ENCODE measurements around the gene TIMM44. TPM values are rescaled to one million over a fixed set of nuclear protein-coding genes. Genes with fewer than 3 reads are reported as not detected.

Gene TIMM44
- polyA plus RNA-seq, 2 donors: 42.1 to 53.4 TPM

DNA sequence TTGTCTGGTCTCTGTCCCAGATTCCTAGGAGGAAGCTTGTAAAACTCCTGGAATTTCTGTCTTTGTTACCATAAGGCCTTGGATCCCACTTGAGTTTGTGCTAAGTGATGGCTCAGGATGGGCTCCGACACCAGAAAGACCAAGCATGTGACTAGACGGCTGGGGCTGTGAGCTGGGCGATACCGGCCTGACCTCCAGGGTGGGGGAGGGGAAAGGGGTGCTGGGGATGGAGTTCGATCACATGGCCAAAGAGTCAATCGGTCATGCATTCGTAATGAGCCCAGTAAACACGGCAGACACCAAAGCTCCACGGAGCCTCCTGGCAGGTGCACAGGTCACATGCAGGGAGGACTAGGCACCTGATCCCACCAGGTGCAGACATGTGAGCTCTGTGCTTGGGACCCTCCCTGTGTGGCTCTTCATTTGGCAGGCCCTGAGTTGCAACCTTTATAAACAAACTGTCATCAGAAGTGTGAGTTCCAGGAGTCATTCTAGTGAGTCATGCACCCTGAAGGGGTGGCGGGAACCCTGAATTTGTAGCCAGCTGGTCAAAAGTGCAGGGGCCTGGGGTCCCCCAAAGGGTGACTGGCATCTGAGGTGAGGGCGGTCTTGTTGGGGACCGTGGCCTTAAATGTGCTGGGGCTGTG lies 34.8 kb upstream of the TIMM44 start:
- 75 to 79% methylated on average over 12 of the region's 12 CpGs for WGBS, 2 donors
- Histone ChIP-seq H3K27me3 (ENCODE audit: control insufficient read depth in 1 of 2, insufficient read depth in 2 of 2, low read length in 2 of 2) (no peaks in the 10 kb centered on the region), H3K36me3 (ENCODE audit: control insufficient read depth in 2 of 2, insufficient read depth in 2 of 2, low read length in 1 of 2) (peaks cover 22 to 65% of the 10 kb centered on the region in 2 donors), H3K4me3 (ENCODE audit: low read depth in 1 of 2, low read length in 2 of 2) (no peak overlapping the region), H3K9me3 (ENCODE audit: control insufficient read depth in 2 of 2, insufficient read depth in 1 of 2, low read depth in 1 of 2, low read length in 1 of 2) (no peaks in the 10 kb centered on the region), H3K27ac (ENCODE audit: low read depth in 2 of 2, low read length in 1 of 2) (no peak overlapping the region), H3K4me1 (ENCODE audit: control insufficient read depth in 2 of 2, insufficient read depth in 2 of 2, low read length in 1 of 2) (no peaks in the 10 kb centered on the region)

DNA sequence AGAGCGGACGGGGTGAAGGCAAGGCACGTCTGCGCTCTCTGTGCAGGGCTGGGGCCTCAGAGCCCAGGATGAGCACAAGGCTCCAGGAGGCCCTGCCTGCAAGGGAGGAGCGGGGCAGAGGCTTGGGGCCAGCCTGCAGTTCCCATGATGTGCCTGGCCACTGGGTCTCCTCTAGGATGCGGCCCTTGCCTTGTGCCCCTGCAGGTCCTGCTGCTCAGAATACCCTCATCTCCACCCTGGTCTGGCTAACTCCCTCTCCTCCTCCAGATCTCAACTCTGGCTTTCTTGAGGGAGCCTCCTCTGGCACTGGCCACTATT lies 34.2 kb upstream of the TIMM44 start:
- Histone ChIP-seq H3K9me3 (ENCODE audit: control insufficient read depth in 2 of 2, insufficient read depth in 1 of 2, low read depth in 1 of 2, low read length in 1 of 2) (no peaks in the 10 kb centered on the region), H3K27ac (ENCODE audit: low read depth in 2 of 2, low read length in 1 of 2) (no peak overlapping the region), H3K36me3 (ENCODE audit: control insufficient read depth in 2 of 2, insufficient read depth in 2 of 2, low read length in 1 of 2) (peaks cover 22 to 59% of the 10 kb centered on the region in 2 donors), H3K27me3 (ENCODE audit: control insufficient read depth in 1 of 2, insufficient read depth in 2 of 2, low read length in 2 of 2) (no peaks in the 10 kb centered on the region), H3K4me3 (ENCODE audit: low read depth in 1 of 2, low read length in 2 of 2) (no peak overlapping the region), H3K4me1 (ENCODE audit: control insufficient read depth in 2 of 2, insufficient read depth in 2 of 2, low read length in 1 of 2) (no peaks in the 10 kb centered on the region)
- WGBS, 2 donors: 94 to 96% methylated on average over 6 of the region's 6 CpGs

DNA sequence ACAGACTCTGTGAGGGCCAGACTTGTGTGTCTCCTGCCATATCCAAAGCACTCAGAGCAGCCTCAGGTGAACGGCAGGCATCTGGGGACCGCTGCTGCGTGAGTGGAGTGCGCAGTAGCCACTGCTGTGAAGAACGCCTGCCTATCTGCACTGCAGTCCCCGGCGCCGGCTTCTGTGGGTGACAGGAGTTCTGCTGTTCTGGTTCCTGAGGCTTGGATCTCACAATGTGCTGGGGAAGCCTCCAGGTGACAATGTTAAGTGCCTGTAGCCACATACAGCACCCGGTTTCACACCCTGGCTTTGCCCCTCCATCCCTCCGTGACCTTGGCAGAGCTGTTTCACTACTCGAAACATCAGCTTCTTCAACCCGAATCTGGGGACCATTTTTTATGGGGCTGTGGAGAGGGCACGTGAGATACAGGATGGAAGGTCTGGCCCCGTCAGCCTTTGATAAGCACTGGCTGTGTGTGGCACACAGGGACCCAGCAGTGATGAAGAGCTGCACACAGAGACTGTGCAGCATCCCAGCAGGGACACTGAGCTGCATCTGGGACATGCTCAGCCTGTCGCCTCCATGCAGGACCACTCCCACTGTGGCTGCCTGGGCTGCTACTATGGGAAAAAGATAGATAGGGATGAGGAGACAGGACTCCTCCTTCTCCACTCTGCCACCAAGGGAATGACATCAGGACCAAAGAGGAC lies 33.7 kb upstream of the TIMM44 start:
- no peak overlapping the region for H3K4me3 ChIP-seq (ENCODE audit: low read depth in 1 of 2, low read length in 2 of 2)
- H3K36me3 ChIP-seq (ENCODE audit: control insufficient read depth in 2 of 2, insufficient read depth in 2 of 2, low read length in 1 of 2): peaks cover 22 to 59% of the 10 kb centered on the region in 2 donors
- H3K27ac ChIP-seq (ENCODE audit: low read depth in 2 of 2, low read length in 1 of 2): no peak overlapping the region
- H3K27me3 ChIP-seq (ENCODE audit: control insufficient read depth in 1 of 2, insufficient read depth in 2 of 2, low read length in 2 of 2): no peaks in the 10 kb centered on the region
- H3K9me3 ChIP-seq (ENCODE audit: control insufficient read depth in 2 of 2, insufficient read depth in 1 of 2, low read depth in 1 of 2, low read length in 1 of 2): no peaks in the 10 kb centered on the region
- peaks cover 0 to 1% of the 10 kb centered on the region in 2 donors for H3K4me1 ChIP-seq (ENCODE audit: control insufficient read depth in 2 of 2, insufficient read depth in 2 of 2, low read length in 1 of 2)
- 97% methylated on average over 15 of the region's 15 CpGs for WGBS, 2 donors

DNA sequence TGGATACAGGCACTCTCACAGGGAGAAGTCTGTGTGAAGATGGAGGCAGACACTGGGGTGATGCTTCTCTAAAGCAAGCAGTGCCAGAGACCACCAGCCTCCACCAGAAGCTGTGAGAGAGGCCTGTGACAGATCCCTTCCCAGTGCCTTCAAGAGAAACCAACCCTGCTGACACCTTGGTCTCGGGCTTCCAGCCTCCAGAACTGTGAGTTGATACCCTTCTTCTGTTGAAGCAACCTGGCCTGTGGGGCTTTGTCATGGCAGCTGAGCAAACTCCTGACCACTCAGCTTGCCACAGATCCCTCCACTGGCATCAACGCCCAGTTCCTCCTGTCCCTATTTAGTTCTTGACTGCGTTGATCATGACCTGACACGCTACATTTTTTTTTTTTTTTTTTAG lies 33.0 kb upstream of the TIMM44 start:
- H3K4me3 ChIP-seq (ENCODE audit: low read depth in 1 of 2, low read length in 2 of 2): no peak overlapping the region
- peaks cover 22 to 59% of the 10 kb centered on the region in 2 donors for H3K36me3 ChIP-seq (ENCODE audit: control insufficient read depth in 2 of 2, insufficient read depth in 2 of 2, low read length in 1 of 2)
- peaks cover 0 to 2% of the 10 kb centered on the region in 2 donors for H3K4me1 ChIP-seq (ENCODE audit: control insufficient read depth in 2 of 2, insufficient read depth in 2 of 2, low read length in 1 of 2)
- 83 to 84% methylated on average over 4 of the region's 4 CpGs for WGBS, 2 donors
- no peaks in the 10 kb centered on the region for H3K27me3 ChIP-seq (ENCODE audit: control insufficient read depth in 1 of 2, insufficient read depth in 2 of 2, low read length in 2 of 2)
- H3K27ac ChIP-seq (ENCODE audit: low read depth in 2 of 2, low read length in 1 of 2): no peak overlapping the region
- no peaks in the 10 kb centered on the region for H3K9me3 ChIP-seq (ENCODE audit: control insufficient read depth in 2 of 2, insufficient read depth in 1 of 2, low read depth in 1 of 2, low read length in 1 of 2)

DNA sequence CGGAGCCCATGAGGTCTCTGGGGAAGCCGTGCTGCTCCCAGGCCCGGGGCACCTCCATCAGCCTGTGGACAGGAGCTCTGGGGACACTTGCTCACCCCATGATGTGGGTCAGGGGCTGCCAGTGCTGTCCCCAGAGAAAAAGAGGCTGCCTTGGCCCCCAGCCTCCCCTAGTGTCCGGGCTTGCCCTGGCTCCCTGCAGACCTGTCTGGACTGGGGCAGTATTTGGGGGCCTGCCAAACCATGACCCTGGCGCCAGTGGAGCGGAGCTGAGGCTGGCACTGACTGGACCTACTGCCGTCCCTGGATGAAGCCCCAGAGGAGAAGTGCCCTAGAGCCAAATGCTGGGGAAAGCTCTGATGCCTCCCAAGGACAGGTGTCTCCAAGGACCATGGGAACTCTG lies 31.6 kb upstream of the TIMM44 start:
- WGBS, 2 donors: 67 to 74% methylated on average over 7 of the region's 7 CpGs
- H3K4me1 ChIP-seq (ENCODE audit: control insufficient read depth in 2 of 2, insufficient read depth in 2 of 2, low read length in 1 of 2): peaks cover 0 to 2% of the 10 kb centered on the region in 2 donors

DNA sequence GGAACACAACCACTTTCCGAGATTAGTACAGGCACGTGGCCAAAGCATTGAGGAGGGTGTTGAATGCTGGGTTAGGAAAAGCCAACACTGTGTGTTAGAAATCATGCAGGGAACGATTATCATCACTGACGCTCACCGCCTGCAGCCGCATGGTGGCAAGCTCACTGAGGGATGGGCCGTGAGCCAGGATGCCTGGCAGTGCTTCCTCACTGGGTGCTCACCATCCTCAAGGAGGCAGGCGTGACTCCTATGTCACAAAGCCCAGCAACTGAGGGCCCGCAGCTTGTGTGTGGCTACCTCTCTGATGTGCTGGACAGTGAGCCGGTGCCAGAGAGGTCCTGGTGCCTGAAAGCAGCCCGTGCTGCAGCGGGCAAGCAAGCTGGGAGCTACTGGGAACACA lies 30.4 kb upstream of the TIMM44 start:
- Histone ChIP-seq H3K4me3 (ENCODE audit: low read depth in 1 of 2, low read length in 2 of 2) (no peak overlapping the region), H3K9me3 (ENCODE audit: control insufficient read depth in 2 of 2, insufficient read depth in 1 of 2, low read depth in 1 of 2, low read length in 1 of 2) (no peaks in the 10 kb centered on the region), H3K27me3 (ENCODE audit: control insufficient read depth in 1 of 2, insufficient read depth in 2 of 2, low read length in 2 of 2) (no peaks in the 10 kb centered on the region), H3K4me1 (ENCODE audit: control insufficient read depth in 2 of 2, insufficient read depth in 2 of 2, low read length in 1 of 2) (peaks cover 0 to 4% of the 10 kb centered on the region in 2 donors), H3K27ac (ENCODE audit: low read depth in 2 of 2, low read length in 1 of 2) (no peak overlapping the region), H3K36me3 (ENCODE audit: control insufficient read depth in 2 of 2, insufficient read depth in 2 of 2, low read length in 1 of 2) (peaks cover 6 to 43% of the 10 kb centered on the region in 2 donors)
- WGBS, 2 donors: 89 to 91% methylated on average over 12 of the region's 12 CpGs

More for the DNA sequence above, 31.6 kb upstream of the TIMM44 start:
- no peaks in the 10 kb centered on the region for H3K9me3 ChIP-seq (ENCODE audit: control insufficient read depth in 2 of 2, insufficient read depth in 1 of 2, low read depth in 1 of 2, low read length in 1 of 2)
- H3K27ac ChIP-seq (ENCODE audit: low read depth in 2 of 2, low read length in 1 of 2): no peak overlapping the region
- no peaks in the 10 kb centered on the region for H3K27me3 ChIP-seq (ENCODE audit: control insufficient read depth in 1 of 2, insufficient read depth in 2 of 2, low read length in 2 of 2)
- peaks cover 13 to 49% of the 10 kb centered on the region in 2 donors for H3K36me3 ChIP-seq (ENCODE audit: control insufficient read depth in 2 of 2, insufficient read depth in 2 of 2, low read length in 1 of 2)
- no peak overlapping the region for H3K4me3 ChIP-seq (ENCODE audit: low read depth in 1 of 2, low read length in 2 of 2)

- H3K9me3 ChIP-seq (ENCODE audit: control insufficient read depth in 2 of 2, insufficient read depth in 1 of 2, low read depth in 1 of 2, low read length in 1 of 2): no peaks in the 10 kb centered on the region
Observed at GRCh38 chr19:7971553-7972520, 28.4 kb upstream of the TIMM44 start.

DNA sequence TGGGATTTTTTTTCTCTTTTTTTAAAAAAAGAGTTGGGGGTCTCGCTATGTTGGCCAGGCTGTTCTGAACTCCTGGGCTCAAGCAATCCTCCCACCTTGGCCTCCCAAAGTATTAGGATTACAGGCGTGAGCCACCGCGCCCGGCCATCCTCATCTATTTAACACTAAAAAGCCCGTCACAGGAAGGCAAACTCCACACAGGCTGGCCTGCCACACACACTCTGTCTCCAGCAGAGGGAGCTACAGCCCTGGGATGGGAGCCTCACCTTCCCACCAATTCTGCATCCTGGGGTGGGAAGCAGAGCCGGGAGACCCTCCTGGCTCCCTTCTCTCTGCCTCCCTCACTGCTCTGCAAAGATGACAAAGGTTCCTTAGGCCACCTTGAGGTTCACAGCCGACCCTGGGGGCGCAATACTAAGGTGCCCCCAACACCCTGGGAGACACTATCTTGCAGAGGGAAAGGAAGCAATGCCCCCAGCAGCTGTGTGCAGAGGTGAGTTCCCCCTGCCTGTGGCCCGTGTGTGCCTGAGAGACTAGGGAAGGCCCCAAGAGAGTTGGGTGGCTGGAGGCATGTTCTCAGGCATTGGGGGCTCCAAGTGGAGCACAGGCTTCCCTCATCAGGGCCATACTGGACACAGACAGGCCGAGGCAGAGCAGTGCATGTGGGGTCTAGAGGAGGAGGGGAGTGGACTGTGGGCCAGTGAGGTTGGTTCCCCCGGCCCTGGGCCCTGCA lies 27.4 kb upstream of the TIMM44 start:
- no peaks in the 10 kb centered on the region for H3K9me3 ChIP-seq (ENCODE audit: control insufficient read depth in 2 of 2, insufficient read depth in 1 of 2, low read depth in 1 of 2, low read length in 1 of 2)
- no peaks in the 10 kb centered on the region for H3K27me3 ChIP-seq (ENCODE audit: control insufficient read depth in 1 of 2, insufficient read depth in 2 of 2, low read length in 2 of 2)
- H3K36me3 ChIP-seq (ENCODE audit: control insufficient read depth in 2 of 2, insufficient read depth in 2 of 2, low read length in 1 of 2): peaks cover 10 to 50% of the 10 kb centered on the region in 2 donors
- 73 to 74% methylated on average over 11 to 12 of the region's 12 CpGs for WGBS, 2 donors
- no peak overlapping the region for H3K27ac ChIP-seq (ENCODE audit: low read depth in 2 of 2, low read length in 1 of 2)
- no peak overlapping the region for H3K4me3 ChIP-seq (ENCODE audit: low read depth in 1 of 2, low read length in 2 of 2)
- peaks cover 0 to 4% of the 10 kb centered on the region in 2 donors for H3K4me1 ChIP-seq (ENCODE audit: control insufficient read depth in 2 of 2, insufficient read depth in 2 of 2, low read length in 1 of 2)

More at GRCh38 chr19:7971553-7972520, 28.4 kb upstream of the TIMM44 start:
- Histone ChIP-seq H3K36me3 (ENCODE audit: control insufficient read depth in 2 of 2, insufficient read depth in 2 of 2, low read length in 1 of 2) (peaks cover 8 to 47% of the 10 kb centered on the region in 2 donors), H3K4me1 (ENCODE audit: control insufficient read depth in 2 of 2, insufficient read depth in 2 of 2, low read length in 1 of 2) (peaks cover 0 to 4% of the 10 kb centered on the region in 2 donors), H3K4me3 (ENCODE audit: low read depth in 1 of 2, low read length in 2 of 2) (no peak overlapping the region), H3K27me3 (ENCODE audit: control insufficient read depth in 1 of 2, insufficient read depth in 2 of 2, low read length in 2 of 2) (no peaks in the 10 kb centered on the region), H3K27ac (ENCODE audit: low read depth in 2 of 2, low read length in 1 of 2) (no peak overlapping the region)
- 85 to 90% methylated on average over 33 to 35 of the region's 35 CpGs for WGBS, 2 donors

DNA sequence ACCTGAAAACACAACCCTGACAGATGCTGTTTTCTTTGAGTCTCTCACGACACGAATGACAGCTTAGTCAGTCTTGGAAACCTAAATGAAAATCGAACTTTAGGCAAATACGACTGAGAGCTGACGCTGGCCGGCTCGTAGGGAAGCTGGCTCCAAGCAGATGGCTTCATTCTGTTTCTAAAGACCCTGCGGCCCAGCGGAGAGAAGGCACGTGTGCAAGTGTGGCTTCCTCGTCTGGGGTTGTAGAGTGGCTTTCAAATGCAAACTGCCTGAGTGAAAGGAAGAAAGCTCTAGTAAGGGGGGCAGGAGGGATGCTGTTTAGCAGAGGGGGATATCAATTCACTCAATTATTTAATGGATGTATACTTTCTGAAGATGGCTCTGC lies 26.1 kb upstream of the TIMM44 start:
- no peaks in the 10 kb centered on the region for H3K27me3 ChIP-seq (ENCODE audit: control insufficient read depth in 1 of 2, insufficient read depth in 2 of 2, low read length in 2 of 2)
- H3K36me3 ChIP-seq (ENCODE audit: control insufficient read depth in 2 of 2, insufficient read depth in 2 of 2, low read length in 1 of 2): peaks cover 13 to 44% of the 10 kb centered on the region in 2 donors
- H3K27ac ChIP-seq (ENCODE audit: low read depth in 2 of 2, low read length in 1 of 2): no peak overlapping the region
- H3K4me1 ChIP-seq (ENCODE audit: control insufficient read depth in 2 of 2, insufficient read depth in 2 of 2, low read length in 1 of 2): peaks cover 0 to 4% of the 10 kb centered on the region in 2 donors
- no peaks in the 10 kb centered on the region for H3K9me3 ChIP-seq (ENCODE audit: control insufficient read depth in 2 of 2, insufficient read depth in 1 of 2, low read depth in 1 of 2, low read length in 1 of 2)
- no peak overlapping the region for H3K4me3 ChIP-seq (ENCODE audit: low read depth in 1 of 2, low read length in 2 of 2)
- 88 to 91% methylated on average over 11 of the region's 11 CpGs for WGBS, 2 donors
